Upper lobe of left lung (tissue), 4 donors: Measurements from ENCODE around the gene ATP9B.

Source experiments
- EP300 ChIP-seq, 4 donors: sonication (generic); formaldehyde crosslinking; IDR thresholded peaks; one replicate each; pipeline ENCODE4 v1.5.1; 2017; ENCODE audit warnings: antibody characterized with exemption in 4 of 4, control low read depth in 2 of 4
- POLR2AphosphoS5 ChIP-seq, 2 donors: sonication (generic); formaldehyde crosslinking; IDR thresholded peaks; one replicate each; pipeline ENCODE4 v1.5.1; 2017; ENCODE audit warnings: antibody characterized with exemption in 2 of 2
- TF ChIP-seq, protein P1 (sequence below), 6 experiments: fragments of 450-650 bp in 4 of 6; fragments of 200-600 bp in 2 of 6; sonication (generic) in 2 of 6; IDR thresholded peaks; one replicate each; pipeline ENCODE4 v1.5.1; 2016 to 2019; ENCODE audit warnings: antibody characterized with exemption in 6 of 6

DNA sequence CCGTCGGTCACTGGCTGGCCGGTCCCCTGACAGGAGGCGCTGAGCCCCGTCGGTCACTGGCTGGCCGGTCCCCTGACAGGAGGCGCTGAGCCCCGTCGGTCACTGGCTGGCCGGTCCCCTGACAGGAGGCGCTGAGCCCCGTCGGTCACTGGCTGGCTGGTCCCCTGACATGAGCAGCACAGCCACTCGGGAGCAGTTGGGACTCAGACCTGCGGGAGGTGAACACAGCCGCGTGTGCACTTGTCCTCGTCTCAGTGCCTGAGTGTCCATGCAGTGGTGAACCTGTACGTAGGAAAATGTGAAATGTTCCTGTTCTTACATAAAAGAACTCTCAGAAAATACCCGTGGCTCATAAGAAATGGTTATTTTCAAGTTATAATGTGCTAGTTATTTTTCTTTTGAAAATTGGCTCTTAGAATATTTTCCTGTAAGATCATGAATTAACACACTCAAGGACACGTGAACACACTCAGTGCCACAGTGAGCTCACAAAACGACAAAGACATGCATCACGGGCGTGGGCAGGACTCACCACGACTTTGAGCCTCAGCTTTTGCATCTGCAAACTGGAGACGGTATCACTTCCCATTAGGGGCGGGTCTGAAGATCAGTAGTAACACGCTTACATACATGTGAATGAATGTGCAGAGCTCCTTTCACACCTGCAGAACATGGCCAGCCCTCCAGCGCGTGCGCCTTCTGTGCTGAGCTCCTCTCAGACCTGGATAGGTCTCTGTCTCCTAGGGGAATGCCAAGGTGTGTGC is 305.4 kb downstream of the ATP9B start:
- TF ChIP-seq, protein P1, sequence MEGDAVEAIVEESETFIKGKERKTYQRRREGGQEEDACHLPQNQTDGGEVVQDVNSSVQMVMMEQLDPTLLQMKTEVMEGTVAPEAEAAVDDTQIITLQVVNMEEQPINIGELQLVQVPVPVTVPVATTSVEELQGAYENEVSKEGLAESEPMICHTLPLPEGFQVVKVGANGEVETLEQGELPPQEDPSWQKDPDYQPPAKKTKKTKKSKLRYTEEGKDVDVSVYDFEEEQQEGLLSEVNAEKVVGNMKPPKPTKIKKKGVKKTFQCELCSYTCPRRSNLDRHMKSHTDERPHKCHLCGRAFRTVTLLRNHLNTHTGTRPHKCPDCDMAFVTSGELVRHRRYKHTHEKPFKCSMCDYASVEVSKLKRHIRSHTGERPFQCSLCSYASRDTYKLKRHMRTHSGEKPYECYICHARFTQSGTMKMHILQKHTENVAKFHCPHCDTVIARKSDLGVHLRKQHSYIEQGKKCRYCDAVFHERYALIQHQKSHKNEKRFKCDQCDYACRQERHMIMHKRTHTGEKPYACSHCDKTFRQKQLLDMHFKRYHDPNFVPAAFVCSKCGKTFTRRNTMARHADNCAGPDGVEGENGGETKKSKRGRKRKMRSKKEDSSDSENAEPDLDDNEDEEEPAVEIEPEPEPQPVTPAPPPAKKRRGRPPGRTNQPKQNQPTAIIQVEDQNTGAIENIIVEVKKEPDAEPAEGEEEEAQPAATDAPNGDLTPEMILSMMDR (IDR thresholded peaks at IDR 0.05): no peak
- no peak for TF ChIP-seq EP300 (IDR thresholded peaks at IDR 0.05)
- TF ChIP-seq POLR2AphosphoS5 (IDR thresholded peaks at IDR 0.05): no peak
